ENCODE measurements around the gene ABCA5. TPM values are rescaled to one million over a fixed set of nuclear protein-coding genes. Genes with fewer than 3 reads are reported as not detected.

Gene ABCA5
- total and polyA plus RNA-seq, 2 of the 13 experiments (the other 11 are each of a cell fraction or from before 2014, with no cell fraction given): 9.7 to 10.1 TPM

DNA sequence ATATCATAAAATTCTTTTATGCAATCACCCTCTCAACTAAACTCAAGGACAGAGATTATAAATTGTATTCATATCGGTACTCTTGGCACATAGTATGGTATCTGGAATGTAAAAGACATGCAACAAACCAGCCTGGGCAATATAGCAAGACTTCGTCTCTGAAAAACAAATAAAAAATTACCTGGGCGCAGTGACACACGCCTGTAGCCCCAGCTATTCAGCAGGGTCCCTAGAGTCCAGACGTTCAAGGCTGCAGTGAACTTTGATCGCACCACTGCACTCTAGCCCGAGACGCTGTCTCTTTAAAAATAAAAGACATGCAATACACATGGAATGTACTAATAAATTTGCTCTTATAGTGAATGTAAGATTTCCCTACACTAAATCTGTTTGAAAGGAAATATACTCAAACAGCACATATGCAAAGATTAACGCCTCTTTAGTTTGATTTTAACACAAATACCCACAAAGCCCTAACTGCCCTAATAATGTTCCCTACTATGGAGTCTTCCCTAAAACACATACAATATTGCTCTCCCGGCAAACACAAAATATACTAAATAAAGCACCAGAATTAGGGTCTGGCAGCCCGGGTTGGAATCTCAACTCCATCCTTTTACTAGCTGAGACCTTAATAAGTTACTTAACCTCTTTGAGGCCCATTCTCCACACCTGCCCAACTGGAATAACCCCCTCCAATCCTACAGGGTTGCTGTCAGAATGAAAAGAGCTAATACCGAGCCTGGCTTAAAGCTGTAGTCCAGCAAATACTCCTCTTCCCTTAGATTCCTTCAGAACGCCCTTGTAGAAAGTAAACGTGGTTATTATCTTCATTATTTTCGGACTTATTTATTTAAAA lies 1.2 kb downstream of the ABCA5 start (continued):
- TF ChIP-seq, protein P1, sequence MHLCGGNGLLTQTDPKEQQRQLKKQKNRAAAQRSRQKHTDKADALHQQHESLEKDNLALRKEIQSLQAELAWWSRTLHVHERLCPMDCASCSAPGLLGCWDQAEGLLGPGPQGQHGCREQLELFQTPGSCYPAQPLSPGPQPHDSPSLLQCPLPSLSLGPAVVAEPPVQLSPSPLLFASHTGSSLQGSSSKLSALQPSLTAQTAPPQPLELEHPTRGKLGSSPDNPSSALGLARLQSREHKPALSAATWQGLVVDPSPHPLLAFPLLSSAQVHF (CRISPR knock-in tag; IDR thresholded peaks at IDR 0.05): no peak
- TF ChIP-seq THAP11 (CRISPR knock-in tag; IDR thresholded peaks at IDR 0.05) (peak; percentile 15; the same call in 1 of the 2 replicates), ZNF678 (CRISPR knock-in tag; IDR thresholded peaks at IDR 0.05) (no peak), ZNF331 (CRISPR knock-in tag; IDR thresholded peaks at IDR 0.05) (0 out of 2 replicates have a peak, but pooled peaks have one; percentile 10), TSC22D2 (CRISPR knock-in tag; IDR thresholded peaks at IDR 0.05; ENCODE audit: borderline replicate concordance) (0 out of 2 replicates have a peak, but pooled peaks have one; percentile 12), ZNF350 (CRISPR knock-in tag; IDR thresholded peaks at IDR 0.05; ENCODE audit: borderline replicate concordance, low read depth) (no peak), CCAR2 (optimal IDR thresholded peaks at IDR 0.05; ENCODE audit: low read depth, low read length) (no peak), REXO4 (CRISPR knock-in tag; IDR thresholded peaks at IDR 0.05; ENCODE audit: borderline replicate concordance) (no peak), NCOR1 (IDR thresholded peaks at IDR 0.05; ENCODE audit: borderline replicate concordance, low read length) (peak; percentile 82), NR2F6 (IDR thresholded peaks at IDR 0.05) (0 out of 2 replicates have a peak, but pooled peaks have one; percentile 5), NR2F6 (CRISPR knock-in tag; IDR thresholded peaks at IDR 0.05) (no peak), ZEB1 (IDR thresholded peaks at IDR 0.05; ENCODE audit: insufficient replicate concordance, low read depth) (peak; percentile 74), ZNF121 (CRISPR knock-in tag; IDR thresholded peaks at IDR 0.05) (peak; percentile 95)
- TF ChIP-seq, protein P2, sequence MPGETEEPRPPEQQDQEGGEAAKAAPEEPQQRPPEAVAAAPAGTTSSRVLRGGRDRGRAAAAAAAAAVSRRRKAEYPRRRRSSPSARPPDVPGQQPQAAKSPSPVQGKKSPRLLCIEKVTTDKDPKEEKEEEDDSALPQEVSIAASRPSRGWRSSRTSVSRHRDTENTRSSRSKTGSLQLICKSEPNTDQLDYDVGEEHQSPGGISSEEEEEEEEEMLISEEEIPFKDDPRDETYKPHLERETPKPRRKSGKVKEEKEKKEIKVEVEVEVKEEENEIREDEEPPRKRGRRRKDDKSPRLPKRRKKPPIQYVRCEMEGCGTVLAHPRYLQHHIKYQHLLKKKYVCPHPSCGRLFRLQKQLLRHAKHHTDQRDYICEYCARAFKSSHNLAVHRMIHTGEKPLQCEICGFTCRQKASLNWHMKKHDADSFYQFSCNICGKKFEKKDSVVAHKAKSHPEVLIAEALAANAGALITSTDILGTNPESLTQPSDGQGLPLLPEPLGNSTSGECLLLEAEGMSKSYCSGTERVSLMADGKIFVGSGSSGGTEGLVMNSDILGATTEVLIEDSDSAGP (CRISPR knock-in tag; IDR thresholded peaks at IDR 0.05; ENCODE audit: borderline replicate concordance): peak; percentile 57; the same call in 1 of the 2 replicates
- TF ChIP-seq, protein P3, sequence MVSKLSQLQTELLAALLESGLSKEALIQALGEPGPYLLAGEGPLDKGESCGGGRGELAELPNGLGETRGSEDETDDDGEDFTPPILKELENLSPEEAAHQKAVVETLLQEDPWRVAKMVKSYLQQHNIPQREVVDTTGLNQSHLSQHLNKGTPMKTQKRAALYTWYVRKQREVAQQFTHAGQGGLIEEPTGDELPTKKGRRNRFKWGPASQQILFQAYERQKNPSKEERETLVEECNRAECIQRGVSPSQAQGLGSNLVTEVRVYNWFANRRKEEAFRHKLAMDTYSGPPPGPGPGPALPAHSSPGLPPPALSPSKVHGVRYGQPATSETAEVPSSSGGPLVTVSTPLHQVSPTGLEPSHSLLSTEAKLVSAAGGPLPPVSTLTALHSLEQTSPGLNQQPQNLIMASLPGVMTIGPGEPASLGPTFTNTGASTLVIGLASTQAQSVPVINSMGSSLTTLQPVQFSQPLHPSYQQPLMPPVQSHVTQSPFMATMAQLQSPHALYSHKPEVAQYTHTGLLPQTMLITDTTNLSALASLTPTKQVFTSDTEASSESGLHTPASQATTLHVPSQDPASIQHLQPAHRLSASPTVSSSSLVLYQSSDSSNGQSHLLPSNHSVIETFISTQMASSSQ (IDR thresholded peaks at IDR 0.05; ENCODE audit: low read depth): no peak
- TF ChIP-seq, protein P3 (CRISPR knock-in tag; IDR thresholded peaks at IDR 0.05; ENCODE audit: borderline replicate concordance): no peak
- TF ChIP-seq, protein P4, sequence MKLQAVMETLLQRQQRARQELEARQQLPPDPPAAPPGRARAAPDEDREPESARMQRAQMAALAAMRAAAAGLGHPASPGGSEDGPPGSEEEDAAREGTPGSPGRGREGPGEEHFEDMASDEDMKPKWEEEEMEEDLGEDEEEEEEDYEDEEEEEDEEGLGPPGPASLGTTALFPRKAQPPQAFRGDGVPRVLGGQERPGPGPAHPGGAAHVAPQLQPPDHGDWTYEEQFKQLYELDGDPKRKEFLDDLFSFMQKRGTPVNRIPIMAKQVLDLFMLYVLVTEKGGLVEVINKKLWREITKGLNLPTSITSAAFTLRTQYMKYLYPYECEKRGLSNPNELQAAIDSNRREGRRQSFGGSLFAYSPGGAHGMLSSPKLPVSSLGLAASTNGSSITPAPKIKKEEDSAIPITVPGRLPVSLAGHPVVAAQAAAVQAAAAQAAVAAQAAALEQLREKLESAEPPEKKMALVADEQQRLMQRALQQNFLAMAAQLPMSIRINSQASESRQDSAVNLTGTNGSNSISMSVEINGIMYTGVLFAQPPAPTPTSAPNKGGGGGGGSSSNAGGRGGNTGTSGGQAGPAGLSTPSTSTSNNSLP (IDR thresholded peaks at IDR 0.05; ENCODE audit: low read depth, low read length): 0 out of 2 replicates have a peak, but pooled peaks have one; percentile 42
